NT2/D1 (cell line): ENCODE results near the gene PEX19.

ENCODE experiments used
- DNase-seq: peaks from one replicate; pipeline ENCODE4 v3.0.0-alpha.2; 2011; ENCODE audit warnings: low read depth, low spot score
- H3K27me3 ChIP-seq: 2 replicates; pipeline ENCODE4 v1.6.0; 2011; ENCODE audit warnings: mild to moderate bottlenecking; ENCODE audit not compliant: insufficient read length, insufficient read depth
- H3K36me3 ChIP-seq: 2 replicates; pipeline ENCODE4 v1.6.1; 2011; ENCODE audit warnings: mild to moderate bottlenecking, low read length, mixed read lengths; ENCODE audit not compliant: insufficient read depth, insufficient read length
- H3K4me1 ChIP-seq: 2 replicates; pipeline ENCODE4 v1.5.1; 2011; ENCODE audit not compliant: insufficient read depth, insufficient read length
- H3K4me3 ChIP-seq: 2 replicates; pipeline ENCODE4 v1.5.1; 2011; ENCODE audit warnings: low read depth; ENCODE audit not compliant: insufficient read length
- H3K9ac ChIP-seq: 2 replicates; pipeline ENCODE4 v1.6.0; 2011; ENCODE audit warnings: low read depth; ENCODE audit not compliant: insufficient read length
- H3K9me3 ChIP-seq: 2 replicates; pipeline ENCODE4 v1.5.1; 2011; ENCODE audit warnings: mild to moderate bottlenecking, low read length; ENCODE audit not compliant: insufficient read depth
- SUZ12 ChIP-seq: IDR thresholded peaks from 2 replicates; pipeline ENCODE4 v1.6.1; 2011; ENCODE audit not compliant: insufficient read length, insufficient read depth; ENCODE audit errors: extremely low read depth
- YY1 ChIP-seq: IDR thresholded peaks from 2 replicates; pipeline ENCODE4 v1.6.1; 2011; ENCODE audit not compliant: insufficient read length, insufficient read depth
- ZNF274 ChIP-seq: IDR thresholded peaks from 2 replicates; pipeline ENCODE4 v1.6.1; 2011; ENCODE audit warnings: mild to moderate bottlenecking, low read depth, low read length

Gene PEX19, protein sequence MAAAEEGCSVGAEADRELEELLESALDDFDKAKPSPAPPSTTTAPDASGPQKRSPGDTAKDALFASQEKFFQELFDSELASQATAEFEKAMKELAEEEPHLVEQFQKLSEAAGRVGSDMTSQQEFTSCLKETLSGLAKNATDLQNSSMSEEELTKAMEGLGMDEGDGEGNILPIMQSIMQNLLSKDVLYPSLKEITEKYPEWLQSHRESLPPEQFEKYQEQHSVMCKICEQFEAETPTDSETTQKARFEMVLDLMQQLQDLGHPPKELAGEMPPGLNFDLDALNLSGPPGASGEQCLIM

DNA sequence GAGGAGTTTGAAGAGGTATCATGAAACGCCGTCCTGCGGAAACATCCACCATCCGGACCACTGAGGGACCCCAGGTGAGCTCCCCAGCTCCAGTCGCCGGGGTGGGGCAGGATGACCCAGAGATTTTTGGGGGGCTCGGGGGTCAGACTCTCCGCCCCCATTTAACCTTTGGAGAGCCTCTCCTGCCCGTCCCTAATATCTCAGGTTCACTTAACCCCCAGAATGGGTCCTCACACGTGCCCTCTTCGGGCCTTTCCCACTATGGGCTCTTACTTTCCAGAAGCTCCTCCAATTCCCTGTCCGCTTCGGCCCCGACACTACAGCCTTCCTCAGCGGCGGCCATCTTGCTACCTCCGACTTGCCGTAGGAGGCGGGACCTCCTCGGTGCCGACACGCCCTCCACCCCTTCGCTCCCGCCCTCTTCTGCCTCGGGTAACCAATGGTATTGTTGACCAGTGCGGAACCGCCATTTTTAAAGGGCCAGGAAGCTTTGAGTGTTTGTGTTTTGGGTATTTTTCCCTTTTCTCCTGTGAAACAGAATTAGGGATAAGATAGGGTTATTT is at the start of gene PEX19:
Gene PEX19, minus strand, starts transcription at position 352 of the 563 bp plus-strand sequence. Its CDS starts 9 bp downstream, at position 343.
- Histone ChIP-seq H3K4me1 (peaks cover 5% of the 10 kb centered on the region), H3K27me3 (no peaks in the 10 kb centered on the region), H3K9me3 (no peaks in the 10 kb centered on the region), H3K9ac (peak within 1 kb of the TSS; percentile 97), H3K36me3 (peaks cover 58% of the 10 kb centered on the region), H3K4me3 (peak within 1 kb of the TSS; percentile 89)
- TF ChIP-seq YY1 = peak; percentile 95
- no peak for TF ChIP-seq SUZ12
- DNase-seq = peak; percentile 95

DNA sequence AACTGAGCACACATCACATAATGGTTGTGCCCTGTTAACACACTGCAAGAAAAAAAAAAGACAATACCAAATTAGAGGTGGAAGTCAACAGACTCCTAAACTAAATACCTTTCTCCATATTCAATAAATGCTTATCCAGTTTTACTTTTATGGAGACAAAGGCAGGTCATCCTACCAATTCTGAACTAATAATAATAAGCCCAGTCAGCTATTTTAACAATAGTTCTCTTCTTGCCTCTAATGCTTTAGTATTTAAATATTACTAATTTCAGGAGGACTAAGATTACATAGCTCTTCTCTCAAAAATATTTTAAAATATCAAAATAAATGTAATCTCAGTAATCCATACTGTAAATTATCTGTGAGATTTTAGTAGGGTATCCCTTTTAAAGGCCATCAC is 47.6 kb upstream of the PEX19 start:
- TF ChIP-seq ZNF274 = no peak
- no peak for TF ChIP-seq YY1
- no peak for TF ChIP-seq SUZ12
- no peak for DNase-seq
- peaks cover 90% of the 10 kb centered on the region for H3K36me3 ChIP-seq

DNA sequence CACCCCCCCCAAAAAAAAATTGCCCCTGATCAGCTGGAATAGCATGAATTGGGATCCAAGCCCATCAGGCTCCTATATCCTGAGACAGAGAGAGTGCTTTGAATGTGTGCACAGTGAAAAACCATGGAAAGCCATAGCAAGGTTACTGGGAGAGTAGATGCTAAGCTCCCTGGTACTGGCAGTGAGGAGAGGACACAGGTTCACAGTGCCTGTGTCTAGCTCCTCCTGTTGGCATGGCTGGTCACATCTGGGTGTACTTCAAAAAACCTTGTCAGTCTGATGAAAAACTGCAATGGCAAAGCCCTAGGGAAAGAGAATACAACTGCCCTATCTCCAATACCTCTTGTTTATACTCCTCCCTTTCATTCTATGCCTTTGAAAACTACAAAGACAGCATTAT is 45.2 kb upstream of the PEX19 start:
- Histone ChIP-seq H3K9me3 (no peaks in the 10 kb centered on the region), H3K9ac (no peak overlapping the region), H3K36me3 (peaks cover 99% of the 10 kb centered on the region), H3K4me3 (no peak overlapping the region), H3K4me1 (no peaks in the 10 kb centered on the region), H3K27me3 (no peaks in the 10 kb centered on the region)
- TF ChIP-seq YY1 = no peak
- TF ChIP-seq ZNF274 = no peak
- TF ChIP-seq SUZ12 = no peak
- no peak for DNase-seq

More for the DNA sequence above, 47.6 kb upstream of the PEX19 start:
- Histone ChIP-seq H3K9me3 (no peaks in the 10 kb centered on the region), H3K4me3 (no peak overlapping the region), H3K9ac (no peak overlapping the region), H3K27me3 (no peaks in the 10 kb centered on the region), H3K4me1 (no peaks in the 10 kb centered on the region)

DNA sequence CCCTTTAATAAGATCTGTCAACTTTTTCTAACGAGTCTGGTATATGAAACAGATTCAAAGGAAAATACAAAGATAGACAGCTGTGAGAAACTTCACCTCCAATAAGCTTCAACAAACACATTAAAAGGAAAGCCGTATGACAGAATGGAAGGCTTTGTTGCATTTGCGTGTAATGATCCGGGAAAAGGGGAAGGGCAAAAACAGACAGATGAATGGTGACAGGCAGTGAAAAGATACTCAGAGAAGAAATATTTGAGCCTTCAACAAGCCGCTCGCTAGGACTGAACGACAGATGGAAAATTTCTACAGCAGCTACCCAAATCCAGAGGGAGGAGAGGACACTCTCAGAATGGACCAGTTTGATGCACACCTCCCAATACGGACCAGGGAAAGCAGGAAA is 43.3 kb upstream of the PEX19 start:
- no peaks in the 10 kb centered on the region for H3K4me1 ChIP-seq
- H3K36me3 ChIP-seq = peaks cover 96% of the 10 kb centered on the region
- TF ChIP-seq ZNF274 (no peak), SUZ12 (no peak), YY1 (no peak)
- H3K27me3 ChIP-seq = no peaks in the 10 kb centered on the region
- no peak overlapping the region for H3K9ac ChIP-seq
- no peaks in the 10 kb centered on the region for H3K9me3 ChIP-seq
- H3K4me3 ChIP-seq = no peak overlapping the region
- no peak for DNase-seq

DNA sequence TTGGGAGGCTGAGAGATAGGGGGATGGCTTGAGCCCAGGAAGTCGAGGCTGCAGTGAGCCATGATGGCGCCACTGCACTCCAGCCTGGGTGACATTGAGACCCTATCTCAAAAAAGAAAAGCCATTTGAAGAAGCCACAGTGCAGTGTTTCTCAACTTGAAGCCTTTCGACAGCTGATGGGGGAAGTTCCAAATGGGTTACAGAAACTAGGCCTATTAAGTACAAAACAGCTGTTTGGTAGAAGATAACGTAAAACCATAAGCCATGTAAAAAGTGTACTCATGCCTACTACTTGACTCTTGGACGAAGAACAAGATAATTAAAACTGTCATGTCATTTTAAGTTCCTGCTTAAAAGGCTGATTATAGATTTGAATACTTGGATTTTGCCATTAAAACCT is 41.5 kb upstream of the PEX19 start:
- no peaks in the 10 kb centered on the region for H3K4me1 ChIP-seq
- DNase-seq = no peak
- no peak overlapping the region for H3K9ac ChIP-seq
- no peaks in the 10 kb centered on the region for H3K27me3 ChIP-seq
- no peaks in the 10 kb centered on the region for H3K9me3 ChIP-seq
- no peak for TF ChIP-seq ZNF274
- no peak for TF ChIP-seq SUZ12
- TF ChIP-seq YY1 = no peak
- H3K4me3 ChIP-seq = no peak overlapping the region
- peaks cover 96% of the 10 kb centered on the region for H3K36me3 ChIP-seq

DNA sequence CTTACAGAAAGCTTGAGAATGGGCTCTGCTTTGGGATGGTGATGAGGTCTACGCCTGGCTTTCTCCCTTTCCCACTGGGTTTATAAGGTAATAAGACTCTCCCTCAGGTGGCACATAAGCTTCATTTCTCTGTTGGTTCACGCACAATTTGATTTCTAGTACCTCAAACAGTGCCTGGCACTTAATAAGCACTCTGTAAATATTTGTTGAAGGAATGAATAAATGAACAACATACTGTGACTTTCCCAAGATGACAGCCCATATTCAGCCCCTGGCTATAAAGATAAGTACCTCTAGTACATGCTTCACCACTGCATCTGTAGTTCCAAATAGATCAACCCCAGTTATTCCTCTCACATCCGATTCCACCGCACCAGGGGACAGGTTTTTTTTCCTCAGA is 40.3 kb upstream of the PEX19 start:
- Histone ChIP-seq H3K27me3 (no peaks in the 10 kb centered on the region), H3K4me3 (no peak overlapping the region), H3K9me3 (no peaks in the 10 kb centered on the region), H3K4me1 (no peaks in the 10 kb centered on the region), H3K9ac (no peak overlapping the region), H3K36me3 (peaks cover 90% of the 10 kb centered on the region)
- no peak for DNase-seq
- TF ChIP-seq YY1 = no peak
- TF ChIP-seq ZNF274 = no peak

DNA sequence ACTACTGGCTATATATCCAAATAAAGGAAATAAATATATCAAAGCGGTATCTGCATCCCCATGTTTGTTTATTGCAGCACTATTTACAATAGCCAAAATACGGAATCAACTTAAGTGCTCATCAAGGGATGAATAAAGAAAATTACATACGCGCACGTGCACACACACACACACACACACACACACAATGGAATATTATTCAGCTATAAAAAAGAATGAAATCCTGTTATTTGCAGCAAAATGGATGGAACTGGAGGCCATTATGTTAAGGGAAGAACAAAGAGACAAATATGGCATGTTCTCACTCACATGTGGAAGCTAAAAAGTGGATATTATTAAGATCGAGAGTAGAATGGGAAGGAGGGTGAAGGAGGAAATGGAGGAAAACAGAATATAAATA is 37.9 kb upstream of the PEX19 start:
- H3K9me3 ChIP-seq = no peaks in the 10 kb centered on the region

DNA sequence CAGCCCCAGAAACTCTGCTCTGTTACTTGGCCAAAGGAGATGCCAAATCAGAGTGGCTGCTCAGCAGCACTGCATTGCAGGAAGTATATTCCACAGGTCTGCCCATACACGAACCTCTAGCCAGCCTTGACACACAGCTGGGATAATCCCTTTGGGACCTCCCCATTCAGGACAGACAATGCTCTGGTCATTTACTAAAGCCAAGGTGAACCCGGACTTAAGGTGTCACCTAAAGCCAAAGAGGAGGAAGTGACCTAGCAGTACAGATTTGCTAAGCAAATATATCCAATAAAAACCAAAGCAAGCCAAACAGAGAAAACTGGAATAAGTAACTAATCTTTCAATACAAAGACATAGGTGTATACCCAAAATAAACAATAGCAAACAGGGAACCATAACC is 30.4 kb upstream of the PEX19 start:
- TF ChIP-seq ZNF274 (no peak), SUZ12 (no peak), YY1 (no peak)
- no peak overlapping the region for H3K9ac ChIP-seq
- no peak overlapping the region for H3K4me3 ChIP-seq
- H3K4me1 ChIP-seq = no peaks in the 10 kb centered on the region
- H3K27me3 ChIP-seq = no peaks in the 10 kb centered on the region
- H3K9me3 ChIP-seq = peaks cover 5% of the 10 kb centered on the region; the same call in 1 of the 2 replicates
- DNase-seq = no peak
- peaks cover 91% of the 10 kb centered on the region for H3K36me3 ChIP-seq

More for the DNA sequence above, 37.9 kb upstream of the PEX19 start:
- no peak for DNase-seq
- TF ChIP-seq ZNF274 = no peak
- no peak for TF ChIP-seq SUZ12
- TF ChIP-seq YY1 = no peak
- peaks cover 88% of the 10 kb centered on the region for H3K36me3 ChIP-seq
- no peaks in the 10 kb centered on the region for H3K27me3 ChIP-seq
- H3K9ac ChIP-seq = no peak overlapping the region
- no peak overlapping the region for H3K4me3 ChIP-seq
- H3K4me1 ChIP-seq = no peaks in the 10 kb centered on the region
